ENCODE data around the gene EXOC4. TPM values are rescaled to one million over a fixed set of nuclear protein-coding genes. Genes with fewer than 3 reads are reported as not detected.

The EXOC4 gene
- total and polyA plus RNA-seq, 2 of the 13 experiments (the other 11 are each of a cell fraction or from before 2014, with no cell fraction given): 22.5 to 39.0 TPM

- no peak overlapping the region for H3K27ac ChIP-seq (ENCODE audit: extremely low read length, insufficient read depth, low read length)
- 98% methylated on average over 2 of the region's 2 CpGs for WGBS (ENCODE audit: low lambda C conversion rate)
- no peaks in the 10 kb centered on the region for H4K20me1 ChIP-seq (ENCODE audit: insufficient read depth, low read length)
- no peaks in the 10 kb centered on the region for H3K36me3 ChIP-seq (replicated peaks in 1 of 2; ENCODE audit: control insufficient read depth in 1 of 2, insufficient read depth in 2 of 2, low read length in 2 of 2)
- H3K4me2 ChIP-seq (ENCODE audit: low read depth, low read length): no peak overlapping the region
- FAIRE-seq (no peak), ATAC-seq (no peak), DNase-seq (ENCODE audit: low spot score) (no peak)
- no peak overlapping the region for H3K4me3 ChIP-seq (replicated peaks in 1 of 3; ENCODE audit: insufficient read depth in 1 of 3, low read depth in 2 of 3, low read length in 3 of 3)
- H3K79me2 ChIP-seq (ENCODE audit: insufficient read depth, low read length): no peaks in the 10 kb centered on the region
- CTCF ChIA-PET (ENCODE audit: low intra/inter-chr PET ratio, low total read pairs): no interaction called here
- in situ Hi-C loops (cut with HindIII; ENCODE audit: extremely low pct_ligation_motif_present, low pct_unique_long_range_greater_than_20kb) (no loop called here), intact Hi-C loops (cut with micrococcal nuclease; ENCODE audit: unreplicated experiment) (no loop called here)
- no TSS peak for BruUV-seq (replicated peaks)
- H3K9ac ChIP-seq (ENCODE audit: insufficient read depth, low read depth, low read length): no peak overlapping the region
- no peak overlapping the region for H2AFZ ChIP-seq (ENCODE audit: low read length)
- TF ChIP-seq CREB1 (IDR thresholded peaks at IDR 0.05): no peak
- no peak for TF ChIP-seq CREB1 (CRISPR knock-in tag; IDR thresholded peaks at IDR 0.05)
- TF ChIP-seq MIER2 (CRISPR knock-in tag; IDR thresholded peaks at IDR 0.05): peak; percentile 70
- TF ChIP-seq ZNF788 (CRISPR knock-in tag; IDR thresholded peaks at IDR 0.05; ENCODE audit: borderline replicate concordance): no peak
- TF ChIP-seq ELF4 (CRISPR knock-in tag; IDR thresholded peaks at IDR 0.05; ENCODE audit: borderline replicate concordance): no peak
- TF ChIP-seq REST (IDR thresholded peaks at IDR 0.05; ENCODE audit: borderline replicate concordance in 1 of 2, low read depth in 1 of 2, low read length in 2 of 2): peak in 1 of 2 experiments; percentile 82; a peak in 3 of 4 replicates
- no peak for TF ChIP-seq ZNF503 (CRISPR knock-in tag; IDR thresholded peaks at IDR 0.05)
- TF ChIP-seq ZNF337 (CRISPR knock-in tag; IDR thresholded peaks at IDR 0.05; ENCODE audit: borderline replicate concordance, low read depth): no peak
- POLR2A ChIA-PET: no interaction called here
- no peaks in the 10 kb centered on the region for H3K9me3 ChIP-seq (ENCODE audit: low read length)
- no peaks in the 10 kb centered on the region for H3K4me1 ChIP-seq (ENCODE audit: insufficient read depth, low read length)
- no peaks in the 10 kb centered on the region for H3K27me3 ChIP-seq (ENCODE audit: control insufficient read depth in 1 of 2, insufficient read depth in 2 of 2, low read length in 2 of 2)
Measured at GRCh38 chr7:133641436-133641835, 388.6 kb downstream of the EXOC4 start.

Data from HepG2 (cell line).